HEK293 (cell line): ENCODE data around the gene CACNA1S.

Experiments
- IKZF3 ChIP-seq: fragments of 450-650 bp; IDR thresholded peaks from 2 replicates; pipeline ENCODE4 v1.5.0; 2018; ENCODE audit warnings: missing biosample characterization, mild to moderate bottlenecking, missing genetic modification characterization, moderate library complexity
- PRDM1 ChIP-seq: fragments of 450-650 bp; formaldehyde crosslinking; IDR thresholded peaks from 2 replicates; pipeline ENCODE4; 2016; ENCODE audit warnings: missing biosample characterization, missing genetic modification characterization
- ZNF16 ChIP-seq: fragments of 450-650 bp; formaldehyde crosslinking; IDR thresholded peaks from 2 replicates; pipeline ENCODE4 v1.5.1; 2016; ENCODE audit warnings: low read depth, missing biosample characterization, missing genetic modification characterization
- ZNF274 ChIP-seq, 2 experiments: fragments of 200-500 bp in 1 of 2; fragments of 450-650 bp in 1 of 2; sonication (Bioruptor generic) in 1 of 2; formaldehyde crosslinking in 1 of 2; IDR thresholded peaks; 2 replicates each; pipeline versions ENCODE4 v1.5.1 to v1.6.1; 2014 to 2016; ENCODE audit warnings: borderline replicate concordance in 1 of 2, inconsistent platforms in 1 of 2, low read length in 1 of 2, missing biosample characterization in 1 of 2, missing genetic modification characterization in 1 of 2
- ZNF658 ChIP-seq: fragments of 450-650 bp; formaldehyde crosslinking; IDR thresholded peaks from 2 replicates; pipeline ENCODE4; 2016; ENCODE audit warnings: missing biosample characterization, missing genetic modification characterization
- TF ChIP-seq, protein P1 (sequence below): fragments of 450-650 bp; formaldehyde crosslinking; IDR thresholded peaks from 2 replicates; pipeline ENCODE4 v1.5.1; 2016; ENCODE audit warnings: missing biosample characterization, missing genetic modification characterization

- no peak for TF ChIP-seq ZNF16 (tag by site-specific recombination)
- TF ChIP-seq, protein P1, sequence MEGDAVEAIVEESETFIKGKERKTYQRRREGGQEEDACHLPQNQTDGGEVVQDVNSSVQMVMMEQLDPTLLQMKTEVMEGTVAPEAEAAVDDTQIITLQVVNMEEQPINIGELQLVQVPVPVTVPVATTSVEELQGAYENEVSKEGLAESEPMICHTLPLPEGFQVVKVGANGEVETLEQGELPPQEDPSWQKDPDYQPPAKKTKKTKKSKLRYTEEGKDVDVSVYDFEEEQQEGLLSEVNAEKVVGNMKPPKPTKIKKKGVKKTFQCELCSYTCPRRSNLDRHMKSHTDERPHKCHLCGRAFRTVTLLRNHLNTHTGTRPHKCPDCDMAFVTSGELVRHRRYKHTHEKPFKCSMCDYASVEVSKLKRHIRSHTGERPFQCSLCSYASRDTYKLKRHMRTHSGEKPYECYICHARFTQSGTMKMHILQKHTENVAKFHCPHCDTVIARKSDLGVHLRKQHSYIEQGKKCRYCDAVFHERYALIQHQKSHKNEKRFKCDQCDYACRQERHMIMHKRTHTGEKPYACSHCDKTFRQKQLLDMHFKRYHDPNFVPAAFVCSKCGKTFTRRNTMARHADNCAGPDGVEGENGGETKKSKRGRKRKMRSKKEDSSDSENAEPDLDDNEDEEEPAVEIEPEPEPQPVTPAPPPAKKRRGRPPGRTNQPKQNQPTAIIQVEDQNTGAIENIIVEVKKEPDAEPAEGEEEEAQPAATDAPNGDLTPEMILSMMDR (tag by site-specific recombination) = no peak
- no peak for TF ChIP-seq ZNF274 (IDR thresholded peaks at IDR 0.05; ENCODE audit: low read length)
- TF ChIP-seq ZNF274 (tag by site-specific recombination; IDR thresholded peaks at IDR 0.05; ENCODE audit: borderline replicate concordance) = no peak
- no peak for TF ChIP-seq ZNF658 (tag by site-specific recombination)
- TF ChIP-seq PRDM1 (tag by site-specific recombination) = no peak
- no peak for TF ChIP-seq IKZF3
These were observed 89.8 kb downstream of the CACNA1S start for GRCh38 chr1:201022493-201022819.
